D721Med (cell line): ENCODE results near the gene FAM222B.
A peak's percentile ranks its signal among the peaks of the same experiment; 100 is the strongest.
"Not testable (repeated sequence)": the region's sequence is repeated elsewhere in the genome, so short reads cannot be mapped to it uniquely, and the experiment has no call there.

Source experiments
- DNase-seq: peaks from one replicate; pipeline ENCODE4 v3.0.0; 2011; ENCODE audit warnings: low spot score; ENCODE audit not compliant: insufficient read length
- FAIRE-seq: peaks from 2 replicates; lab custom pipeline; 2011; peaks lifted over from hg19 to GRCh38; lab: Jason Lieb, UNC
- TF ChIP-seq, protein P1 (sequence below): IDR thresholded peaks from 2 replicates; pipeline ENCODE4 v1.5.1; 2012; ENCODE audit warnings: mild to moderate bottlenecking, control low read depth; ENCODE audit not compliant: insufficient read depth; ENCODE audit errors: missing control alignments

The FAM222B gene

DNA sequence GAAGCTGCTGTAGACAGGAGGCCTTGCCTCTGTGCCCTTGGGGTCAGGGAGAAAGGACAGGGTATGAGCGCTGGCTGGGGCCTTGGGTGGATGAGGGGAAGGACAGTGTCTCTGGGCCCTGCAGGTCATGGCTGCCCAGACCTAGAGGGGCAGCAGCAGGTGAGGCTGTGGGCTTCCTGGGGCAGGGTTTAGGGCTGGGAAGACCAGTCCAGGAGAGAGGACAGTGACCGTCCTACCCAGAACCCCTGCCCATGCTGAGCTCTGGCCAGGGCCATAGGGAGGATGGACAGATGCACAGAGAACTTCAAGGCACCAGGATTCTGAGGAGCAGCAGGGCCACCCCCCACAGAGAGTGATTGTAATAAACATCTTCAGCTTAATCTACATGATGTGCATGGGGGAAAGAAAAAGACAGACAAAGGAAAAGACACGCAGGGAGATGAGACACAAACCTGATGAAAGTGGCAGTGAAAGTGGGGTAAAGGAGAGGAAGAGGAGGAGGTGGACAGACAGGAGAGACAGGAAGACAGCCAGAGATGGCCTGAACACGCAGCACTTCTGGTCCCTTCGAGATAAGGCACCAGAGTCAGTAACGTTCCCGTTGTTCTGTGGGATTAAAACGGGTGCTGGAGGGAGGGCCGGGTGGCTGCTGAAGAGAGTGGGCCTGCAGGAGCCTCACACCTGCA, 37.4 kb upstream of the FAM222B start:
- FAIRE-seq (no peak), DNase-seq (no peak)
- TF ChIP-seq, protein P1, sequence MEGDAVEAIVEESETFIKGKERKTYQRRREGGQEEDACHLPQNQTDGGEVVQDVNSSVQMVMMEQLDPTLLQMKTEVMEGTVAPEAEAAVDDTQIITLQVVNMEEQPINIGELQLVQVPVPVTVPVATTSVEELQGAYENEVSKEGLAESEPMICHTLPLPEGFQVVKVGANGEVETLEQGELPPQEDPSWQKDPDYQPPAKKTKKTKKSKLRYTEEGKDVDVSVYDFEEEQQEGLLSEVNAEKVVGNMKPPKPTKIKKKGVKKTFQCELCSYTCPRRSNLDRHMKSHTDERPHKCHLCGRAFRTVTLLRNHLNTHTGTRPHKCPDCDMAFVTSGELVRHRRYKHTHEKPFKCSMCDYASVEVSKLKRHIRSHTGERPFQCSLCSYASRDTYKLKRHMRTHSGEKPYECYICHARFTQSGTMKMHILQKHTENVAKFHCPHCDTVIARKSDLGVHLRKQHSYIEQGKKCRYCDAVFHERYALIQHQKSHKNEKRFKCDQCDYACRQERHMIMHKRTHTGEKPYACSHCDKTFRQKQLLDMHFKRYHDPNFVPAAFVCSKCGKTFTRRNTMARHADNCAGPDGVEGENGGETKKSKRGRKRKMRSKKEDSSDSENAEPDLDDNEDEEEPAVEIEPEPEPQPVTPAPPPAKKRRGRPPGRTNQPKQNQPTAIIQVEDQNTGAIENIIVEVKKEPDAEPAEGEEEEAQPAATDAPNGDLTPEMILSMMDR, result no peak

DNA sequence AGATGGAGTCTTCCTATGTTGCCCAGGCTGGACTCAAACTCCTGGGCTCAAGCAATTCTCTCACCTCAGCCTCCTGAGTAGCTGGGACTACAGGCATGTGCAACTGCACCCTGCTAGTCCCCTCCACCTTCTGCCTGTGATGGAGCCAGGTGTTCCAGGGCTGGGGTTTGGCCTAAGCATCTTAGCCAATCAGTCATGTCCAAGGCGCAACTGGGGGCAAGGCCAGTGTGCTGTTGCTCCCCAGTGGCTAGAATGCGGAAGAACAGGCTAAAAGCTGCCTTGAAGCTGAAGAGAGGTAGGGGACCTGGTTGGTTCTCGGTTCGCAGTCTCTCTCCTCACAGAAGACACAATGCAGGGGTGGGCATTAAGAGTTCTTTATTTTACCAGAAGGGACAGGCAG, 36.4 kb upstream of the FAM222B start:
- no peak for DNase-seq
- FAIRE-seq, result no peak

DNA sequence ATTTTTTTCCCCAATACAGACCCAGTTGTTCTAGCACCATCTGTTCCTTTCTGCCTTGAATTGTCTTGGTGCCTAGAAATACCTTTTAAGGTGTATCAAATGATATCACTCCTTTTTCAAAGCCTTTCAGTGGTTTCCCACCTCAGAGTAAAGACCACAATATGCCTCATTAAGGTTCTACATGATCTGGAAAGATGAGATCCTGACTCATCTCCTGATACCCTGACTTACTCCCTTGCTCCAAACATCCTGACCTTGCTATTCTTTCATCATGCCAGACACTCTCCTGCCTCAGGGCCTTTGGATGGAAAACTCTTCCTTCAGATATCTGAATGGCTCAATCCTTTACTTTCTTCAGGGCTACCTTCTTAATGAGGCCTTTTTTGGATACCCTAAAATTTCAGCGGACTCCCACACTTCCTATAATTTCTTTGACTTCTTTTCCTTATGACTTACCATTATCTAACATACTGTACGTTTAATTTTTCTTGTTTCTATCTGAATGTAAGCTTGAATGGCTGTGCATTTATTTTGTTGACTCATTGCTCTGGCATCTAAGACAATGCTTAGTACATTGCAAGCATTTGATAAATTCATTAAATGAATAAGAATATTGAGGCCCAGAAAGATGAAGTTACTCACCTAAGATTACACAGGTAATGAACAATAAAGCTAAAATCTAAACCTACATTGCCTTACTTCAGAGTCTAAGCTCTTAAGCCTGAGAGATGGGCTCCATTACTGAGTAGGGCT, 35.7 kb upstream of the FAM222B start:
- TF ChIP-seq, protein P1, result no peak
- DNase-seq (no peak), FAIRE-seq (no peak)

More for the DNA sequence above, 36.4 kb upstream of the FAM222B start:
- TF ChIP-seq, protein P1, result peak; percentile 59

DNA sequence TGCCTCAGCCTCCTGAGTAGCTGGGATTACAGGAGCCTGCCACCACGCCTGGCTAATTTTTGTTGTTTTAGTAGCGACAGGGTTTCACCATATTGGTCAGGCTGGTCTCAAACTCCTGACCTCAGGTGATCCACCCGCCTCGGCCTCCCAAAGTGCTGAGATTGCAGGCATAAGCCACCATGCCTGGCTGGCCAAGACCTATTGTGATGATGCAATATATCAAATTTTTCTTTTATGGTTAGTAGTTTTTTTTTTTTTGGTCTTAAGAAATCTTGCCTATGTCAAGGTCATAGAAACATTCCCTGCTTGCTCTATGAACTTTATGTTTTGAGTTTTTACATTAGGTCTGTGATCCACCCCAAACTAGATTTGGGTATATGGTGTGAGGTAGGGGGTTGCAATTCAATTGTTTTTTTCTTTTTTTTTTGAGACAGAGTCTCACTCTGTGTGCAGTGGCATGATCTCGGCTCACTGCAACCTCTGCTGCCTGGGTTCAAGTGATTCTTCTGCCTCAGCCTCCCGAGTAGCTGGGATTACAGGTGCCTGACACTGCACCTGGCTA, 34.6 kb upstream of the FAM222B start:
- not testable (repeated sequence) for FAIRE-seq, DNase-seq

DNA sequence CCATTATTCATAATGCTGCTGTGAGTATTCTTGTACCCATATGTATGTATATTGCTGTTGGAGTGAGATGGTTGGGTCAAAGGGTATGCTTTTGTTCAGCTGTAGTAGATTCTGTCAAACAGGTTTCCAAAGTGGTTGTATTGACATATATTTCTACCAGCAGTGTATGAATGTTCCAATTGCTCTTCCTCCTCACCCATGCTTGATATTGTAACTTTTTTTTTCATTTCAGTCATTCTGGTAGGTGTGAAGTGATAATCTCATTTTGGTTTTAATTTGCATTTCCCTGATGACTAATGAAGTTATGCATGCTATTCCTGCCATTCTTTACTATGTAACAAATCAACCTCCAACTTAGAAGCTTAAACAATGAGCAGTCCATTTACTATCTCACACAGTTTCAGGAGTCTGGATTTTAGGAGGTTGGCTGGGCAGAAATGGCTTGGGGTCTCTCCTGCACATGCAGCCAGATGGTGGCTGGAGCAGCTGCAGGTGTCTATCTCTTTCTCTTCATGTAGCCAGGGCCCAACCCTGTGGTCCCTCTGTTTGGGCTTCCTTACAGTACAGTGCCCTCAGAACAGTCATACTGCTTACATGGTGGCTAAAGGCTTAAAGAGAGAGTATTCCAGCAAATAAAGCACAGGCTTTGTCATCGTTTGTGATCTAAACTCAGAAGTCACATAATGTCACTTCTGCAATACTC, 33.4 kb upstream of the FAM222B start:
- DNase-seq (no peak), FAIRE-seq (no peak)
- TF ChIP-seq, protein P1, result no peak

DNA sequence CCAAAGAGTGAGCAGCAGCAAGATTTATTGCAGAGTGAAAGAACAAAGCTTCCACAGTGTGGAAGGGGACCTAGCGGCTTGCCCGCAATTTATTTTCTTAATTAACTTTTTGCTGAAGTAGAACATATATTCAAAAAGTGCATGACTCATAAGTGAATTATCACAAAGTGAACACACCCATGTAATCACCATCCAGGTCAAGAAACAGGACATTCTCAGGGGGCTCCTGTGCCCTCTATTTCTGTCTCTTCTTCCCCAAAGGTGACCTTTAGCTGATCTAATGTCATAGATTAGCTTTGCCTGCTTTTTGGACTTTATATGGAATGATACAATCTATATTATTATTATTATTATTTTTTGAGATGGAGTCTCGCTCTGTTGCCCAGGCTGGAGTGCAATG, 32.2 kb upstream of the FAM222B start:
- TF ChIP-seq, protein P1, result no peak
- no peak for FAIRE-seq
- no peak for DNase-seq

DNA sequence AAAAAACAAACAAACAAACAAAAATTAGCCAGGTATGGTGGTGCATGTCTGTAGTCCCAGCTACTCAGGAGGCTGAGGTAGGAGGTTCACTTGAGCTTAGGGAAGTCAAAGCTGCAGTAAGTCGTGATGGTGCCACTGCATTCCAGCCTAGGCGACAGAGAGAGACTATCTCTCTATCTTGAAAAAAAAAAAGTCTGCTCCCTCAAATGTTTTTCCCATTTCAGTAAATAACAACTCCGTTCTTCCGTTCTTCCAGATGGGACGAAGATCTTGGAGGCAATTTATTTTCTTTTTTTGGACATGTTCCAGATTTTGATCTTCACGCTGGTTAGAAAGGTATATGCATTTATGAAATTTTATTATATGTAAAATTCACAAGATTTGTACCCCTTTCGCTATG, 31.2 kb upstream of the FAM222B start:
- FAIRE-seq (no peak), DNase-seq (no peak)
- TF ChIP-seq, protein P1, result no peak
